ENCODE results near the gene FCSK. TPM values are rescaled to one million over a fixed set of nuclear protein-coding genes. Genes with fewer than 3 reads are reported as not detected.
"Not testable (repeated sequence)": the region's sequence is repeated elsewhere in the genome, so short reads cannot be mapped to it uniquely, and the experiment has no call there.

Gene FCSK
- total RNA-seq = 26.0 TPM
- long read RNA-seq, full-length matches to known transcripts = 16 of 57 reads
- long read RNA-seq, partial matches to known transcripts = 20 of 57 reads
- long read RNA-seq, other reads (novel, unspliced or antisense) = 21 of 57 reads

GRCh38 chr16:70454222-70455034 lies at the start of gene FCSK:
Gene FCSK (plus strand): TSS chr16:70454595. CDS start chr16:70463191, 8,596 bp downstream.
- Histone ChIP-seq H3K9me3 (no peaks in the 10 kb centered on the region), H3K4me3 (peak within 1 kb of the TSS; percentile 100), H3K36me3 (no peaks in the 10 kb centered on the region), H3K27me3 (no peaks in the 10 kb centered on the region), H3K4me1 (peaks cover 4% of the 10 kb centered on the region), H3K27ac (peak within 1 kb of the TSS; percentile 99)
- DNase-seq (peak; percentile 87), ATAC-seq (peak; percentile 95)
- TF ChIP-seq CTCF (IDR thresholded peaks at IDR 0.05) = no peak
- intact Hi-C loops (cut with DNase I) = no loop called here

- peaks cover 13% of the 10 kb centered on the region for H3K4me1 ChIP-seq
- H3K36me3 ChIP-seq; H3K27me3 ChIP-seq; H3K27ac ChIP-seq; DNase-seq; intact Hi-C loops (cut with DNase I); H3K4me3 ChIP-seq; ATAC-seq; H3K9me3 ChIP-seq: not testable (repeated sequence)
These were observed 48.3 kb upstream of the FCSK start for GRCh38 chr16:70406104-70406503.

GRCh38 chr16:70407811-70408274 lies 46.6 kb upstream of the FCSK start:
- Histone ChIP-seq H3K4me3 (no peak overlapping the region), H3K27me3 (no peaks in the 10 kb centered on the region), H3K9me3 (no peaks in the 10 kb centered on the region), H3K36me3 (peaks cover 6% of the 10 kb centered on the region), H3K4me1 (peaks cover 11% of the 10 kb centered on the region), H3K27ac (no peak overlapping the region)
- DNase-seq (no peak), ATAC-seq (no peak)
- intact Hi-C loops (cut with DNase I) = no loop called here
- no peak for TF ChIP-seq CTCF (IDR thresholded peaks at IDR 0.05)

- DNase-seq = no peak
These were observed 43.7 kb upstream of the FCSK start for GRCh38 chr16:70410734-70411133.

GRCh38 chr16:70412385-70412784 lies 42.0 kb upstream of the FCSK start:
- intact Hi-C loops (cut with DNase I) = no loop called here
- no peak for DNase-seq

More at GRCh38 chr16:70410734-70411133, 43.7 kb upstream of the FCSK start:
- ATAC-seq = no peak
- TF ChIP-seq CTCF (IDR thresholded peaks at IDR 0.05) = no peak
- Histone ChIP-seq H3K27ac (no peak overlapping the region), H3K9me3 (no peaks in the 10 kb centered on the region), H3K4me3 (no peak overlapping the region), H3K4me1 (no peaks in the 10 kb centered on the region), H3K27me3 (no peaks in the 10 kb centered on the region), H3K36me3 (peaks cover 6% of the 10 kb centered on the region)
- intact Hi-C loops (cut with DNase I) = no loop called here

GRCh38 chr16:70413572-70413971 lies 40.8 kb upstream of the FCSK start:
- H3K9me3 ChIP-seq; H3K4me3 ChIP-seq; DNase-seq; H3K36me3 ChIP-seq; ATAC-seq; H3K27me3 ChIP-seq; H3K27ac ChIP-seq; intact Hi-C loops (cut with DNase I); H3K4me1 ChIP-seq: not testable (repeated sequence)

More at GRCh38 chr16:70412385-70412784, 42.0 kb upstream of the FCSK start:
- no peak overlapping the region for H3K4me3 ChIP-seq
- TF ChIP-seq CTCF (IDR thresholded peaks at IDR 0.05) = no peak
- no peaks in the 10 kb centered on the region for H3K27me3 ChIP-seq
- H3K27ac ChIP-seq = no peak overlapping the region
- H3K36me3 ChIP-seq = peaks cover 6% of the 10 kb centered on the region
- ATAC-seq = no peak
- H3K9me3 ChIP-seq = no peaks in the 10 kb centered on the region
- H3K4me1 ChIP-seq = no peaks in the 10 kb centered on the region

Data from upper lobe of right lung (tissue), 1 donor.